HEK293T (cell line): Measurements from ENCODE around the gene SYT11.

Experiments used
- BHLHE40 ChIP-seq: fragments of 450-650 bp; IDR thresholded peaks from 2 replicates; pipeline ENCODE4 v1.6.1; 2016; ENCODE audit warnings: mild to moderate bottlenecking, moderate library complexity, borderline replicate concordance
- FOXA1 ChIP-seq: fragments of 450-650 bp; IDR thresholded peaks from 2 replicates; pipeline ENCODE4 v1.6.1; 2016; ENCODE audit warnings: mild to moderate bottlenecking
- FOXM1 ChIP-seq: fragments of 450-650 bp; IDR thresholded peaks from 2 replicates; pipeline ENCODE4 v1.6.1; 2017; ENCODE audit warnings: mild to moderate bottlenecking, borderline replicate concordance
- HDGF ChIP-seq: fragments of 450-650 bp; IDR thresholded peaks from 2 replicates; pipeline ENCODE4 v1.6.1; 2017; ENCODE audit warnings: antibody characterized with exemption, borderline replicate concordance
- SUZ12 ChIP-seq: fragments of 450-650 bp; IDR thresholded peaks from 2 replicates; pipeline ENCODE4 v1.6.1; 2016; ENCODE audit warnings: mild to moderate bottlenecking

DNA sequence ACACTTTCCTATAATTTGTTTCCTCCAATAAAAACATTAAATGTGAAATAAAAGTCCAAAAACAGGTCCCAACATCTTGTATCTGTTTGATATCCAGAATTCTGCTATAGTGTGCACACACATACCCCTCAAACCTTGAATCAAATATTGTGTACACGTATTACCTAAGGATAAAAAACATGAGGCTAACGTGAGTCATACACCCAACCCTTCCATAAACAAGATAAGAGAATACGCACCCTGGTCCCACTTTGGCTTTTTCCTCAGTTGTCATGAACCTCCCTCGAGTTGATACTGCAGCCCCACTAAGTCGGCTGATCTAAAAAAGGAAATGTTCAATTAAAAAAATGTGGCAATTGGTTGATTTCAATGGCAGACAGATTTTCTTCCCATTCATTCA, 69.7 kb downstream of the SYT11 start:
- no peak for TF ChIP-seq HDGF
- TF ChIP-seq SUZ12: no peak
- no peak for TF ChIP-seq BHLHE40
- TF ChIP-seq FOXM1: no peak
- TF ChIP-seq FOXA1: no peak
